SKM-1 treated with dmso at 0.1 percent for 144 hours (cell line): ENCODE data around the gene XRCC5.
A peak's percentile ranks its signal among the peaks of the same experiment; 100 is the strongest.

Experiments used
- DNase-seq: peaks from one replicate; lab custom pipeline; 2025; ENCODE audit not compliant: unreplicated experiment; lab: John Stamatoyannopoulos, UW

The XRCC5 gene

GRCh38 chr2:216149741-216150140 is 40.6 kb downstream of the XRCC5 start:
- no peak for DNase-seq

GRCh38 chr2:216151313-216152025 is 42.3 kb downstream of the XRCC5 start:
- no peak for DNase-seq

- DNase-seq = no peak
These were observed 46.8 kb downstream of the XRCC5 start for GRCh38 chr2:216155954-216156353.

GRCh38 chr2:216156822-216157221 is 47.7 kb downstream of the XRCC5 start:
- DNase-seq = no peak

- DNase-seq = no peak
These were observed 50.0 kb downstream of the XRCC5 start for GRCh38 chr2:216159144-216159543.

- DNase-seq = no peak
These were observed 50.5 kb downstream of the XRCC5 start for GRCh38 chr2:216159646-216160045.

- DNase-seq = no peak
These were observed 51.6 kb downstream of the XRCC5 start for GRCh38 chr2:216160786-216161185.

- no peak for DNase-seq
These were observed 52.8 kb downstream of the XRCC5 start for GRCh38 chr2:216161967-216162366.

- no peak for DNase-seq
These were observed 54.4 kb downstream of the XRCC5 start for GRCh38 chr2:216163518-216163917.

- no peak for DNase-seq
These were observed 54.9 kb downstream of the XRCC5 start for GRCh38 chr2:216164087-216164486.

- no peak for DNase-seq
These were observed 55.4 kb downstream of the XRCC5 start for GRCh38 chr2:216164576-216164975.

- DNase-seq = no peak
These were observed 56.6 kb downstream of the XRCC5 start for GRCh38 chr2:216165711-216166110.

- no peak for DNase-seq
These were observed 59.9 kb downstream of the XRCC5 start for GRCh38 chr2:216169087-216169486.

- no peak for DNase-seq
These were observed 61.1 kb downstream of the XRCC5 start for GRCh38 chr2:216170076-216170763.

- DNase-seq = no peak
These were observed 61.9 kb downstream of the XRCC5 start for GRCh38 chr2:216171011-216171410.

- DNase-seq = no peak
These were observed 63.3 kb downstream of the XRCC5 start for GRCh38 chr2:216172493-216172892.

GRCh38 chr2:216179015-216179414 is 69.9 kb downstream of the XRCC5 start:
- DNase-seq = no peak

- DNase-seq = no peak
These were observed 72.2 kb downstream of the XRCC5 start for GRCh38 chr2:216181351-216181750.

GRCh38 chr2:216181953-216182461 is 72.9 kb downstream of the XRCC5 start:
- no peak for DNase-seq

- peak; percentile 60 for DNase-seq
These were observed 74.3 kb downstream of the XRCC5 start for GRCh38 chr2:216183462-216183861.

GRCh38 chr2:216188559-216188850 is 79.4 kb downstream of the XRCC5 start:
- no peak for DNase-seq

- no peak for DNase-seq
These were observed 79.8 kb downstream of the XRCC5 start for GRCh38 chr2:216188956-216189355.

GRCh38 chr2:216189410-216189809 is 80.3 kb downstream of the XRCC5 start:
- DNase-seq = no peak
